ENCODE results near the gene SDF4. TPM values are rescaled to one million over a fixed set of nuclear protein-coding genes. Genes with fewer than 3 reads are reported as not detected.

The SDF4 gene
- total RNA-seq, 2 donors from 2014 or later = 89.2 to 97.6 TPM

DNA sequence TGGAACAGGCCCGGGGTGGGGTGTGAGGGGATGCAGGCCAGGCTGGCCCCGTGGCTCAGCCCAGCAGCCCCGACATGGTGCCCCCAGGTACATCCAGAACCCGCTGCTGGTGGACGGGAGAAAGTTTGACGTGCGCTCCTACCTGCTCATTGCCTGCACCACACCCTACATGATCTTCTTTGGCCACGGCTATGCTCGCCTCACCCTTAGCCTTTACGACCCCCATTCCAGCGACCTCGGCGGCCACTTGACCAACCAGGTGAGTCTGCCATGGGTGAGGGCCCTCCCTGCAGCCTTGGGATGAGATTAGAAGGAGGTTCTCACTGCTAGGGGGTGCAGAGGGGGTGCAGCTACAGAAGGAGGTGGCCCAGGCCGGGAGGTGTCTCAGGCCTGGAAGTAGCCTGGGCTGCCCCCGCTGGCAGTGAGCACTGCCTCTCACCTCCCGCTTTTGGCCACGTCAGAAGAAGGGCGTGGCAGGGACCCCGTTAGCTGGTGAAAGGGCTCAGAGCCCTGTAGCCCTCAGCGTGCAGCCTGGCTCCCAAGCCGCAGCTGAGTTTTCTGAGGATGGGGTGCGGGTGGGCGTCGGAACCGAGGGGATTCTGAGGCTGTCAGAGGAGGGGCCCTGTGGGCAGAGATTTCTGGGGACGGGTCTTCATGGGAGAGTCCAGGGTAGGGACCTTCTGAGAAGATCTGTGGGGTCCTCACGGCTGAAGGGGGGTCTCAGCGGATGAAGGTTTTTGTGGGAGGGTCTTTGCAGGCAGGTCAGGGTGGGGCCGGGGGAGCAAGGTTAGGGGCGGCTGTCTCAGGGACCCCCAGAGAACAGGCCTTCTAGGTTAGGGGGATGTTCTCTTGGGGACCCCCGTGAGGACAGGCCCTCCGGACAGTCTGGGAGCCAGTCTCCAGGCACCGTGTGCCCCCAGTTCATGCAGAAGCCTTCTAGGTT lies 47.7 kb downstream of the SDF4 start:
- Histone ChIP-seq H3K27ac (no peak overlapping the region), H3K4me3 (no peak overlapping the region), H3K27me3 (no peaks in the 10 kb centered on the region), H3K36me3 (replicated peaks in 1 of 2; ENCODE audit: insufficient read depth in 1 of 2, low read depth in 2 of 2) (no peaks in the 10 kb centered on the region), H3K9me3 (no peaks in the 10 kb centered on the region), H3K4me1 (no peaks in the 10 kb centered on the region)
- 88 to 91% methylated on average over 22 to 30 of the region's 33 CpGs for WGBS, 2 donors
- intact Hi-C loops (cut with DNase I) = no loop called here
- no peak for TF ChIP-seq POLR2A (IDR thresholded peaks at IDR 0.05)
- TF ChIP-seq, protein P1, sequence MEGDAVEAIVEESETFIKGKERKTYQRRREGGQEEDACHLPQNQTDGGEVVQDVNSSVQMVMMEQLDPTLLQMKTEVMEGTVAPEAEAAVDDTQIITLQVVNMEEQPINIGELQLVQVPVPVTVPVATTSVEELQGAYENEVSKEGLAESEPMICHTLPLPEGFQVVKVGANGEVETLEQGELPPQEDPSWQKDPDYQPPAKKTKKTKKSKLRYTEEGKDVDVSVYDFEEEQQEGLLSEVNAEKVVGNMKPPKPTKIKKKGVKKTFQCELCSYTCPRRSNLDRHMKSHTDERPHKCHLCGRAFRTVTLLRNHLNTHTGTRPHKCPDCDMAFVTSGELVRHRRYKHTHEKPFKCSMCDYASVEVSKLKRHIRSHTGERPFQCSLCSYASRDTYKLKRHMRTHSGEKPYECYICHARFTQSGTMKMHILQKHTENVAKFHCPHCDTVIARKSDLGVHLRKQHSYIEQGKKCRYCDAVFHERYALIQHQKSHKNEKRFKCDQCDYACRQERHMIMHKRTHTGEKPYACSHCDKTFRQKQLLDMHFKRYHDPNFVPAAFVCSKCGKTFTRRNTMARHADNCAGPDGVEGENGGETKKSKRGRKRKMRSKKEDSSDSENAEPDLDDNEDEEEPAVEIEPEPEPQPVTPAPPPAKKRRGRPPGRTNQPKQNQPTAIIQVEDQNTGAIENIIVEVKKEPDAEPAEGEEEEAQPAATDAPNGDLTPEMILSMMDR (IDR thresholded peaks at IDR 0.05) = no peak
- ATAC-seq (no peak), DNase-seq (no peak)

DNA sequence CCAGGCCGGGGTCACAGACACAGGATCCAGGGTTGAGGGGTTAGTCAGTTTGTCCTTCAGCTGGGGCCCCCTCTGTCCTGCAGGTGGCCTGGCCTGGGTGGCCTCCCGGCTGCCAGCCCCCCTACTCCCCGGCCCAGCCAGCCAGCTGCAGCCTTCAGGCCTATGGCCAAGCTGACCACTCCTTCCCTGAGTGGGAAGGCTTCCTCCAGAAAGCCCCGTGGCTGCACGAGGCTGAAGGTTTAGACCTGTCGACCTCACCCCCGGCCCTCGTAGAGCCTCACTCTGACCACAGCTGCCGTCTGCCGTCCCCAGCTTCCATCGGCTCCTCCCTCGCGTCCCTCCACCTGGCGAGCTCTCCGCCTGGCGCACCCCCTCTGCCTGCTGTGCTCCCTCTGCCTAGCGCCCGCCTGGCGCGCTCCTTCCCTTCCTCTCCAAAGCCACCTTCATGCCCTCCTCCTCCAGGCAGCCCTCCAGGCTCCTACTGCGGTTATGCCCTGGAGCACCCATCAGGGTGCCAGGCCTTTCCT lies 48.5 kb downstream of the SDF4 start:
- Histone ChIP-seq H3K9me3 (no peaks in the 10 kb centered on the region), H3K27me3 (no peaks in the 10 kb centered on the region), H3K36me3 (replicated peaks in 1 of 2; ENCODE audit: insufficient read depth in 1 of 2, low read depth in 2 of 2) (no peaks in the 10 kb centered on the region), H3K27ac (no peak overlapping the region), H3K4me3 (no peak overlapping the region), H3K4me1 (no peaks in the 10 kb centered on the region)
- intact Hi-C loops (cut with DNase I) = no loop called here
- DNase-seq (peak in 1 of 4 donors; percentile 5), ATAC-seq (no peak)
- WGBS, 2 donors = 87 to 91% methylated on average over 19 to 21 of the region's 21 CpGs
- TF ChIP-seq POLR2A (IDR thresholded peaks at IDR 0.05) = no peak
- TF ChIP-seq, protein P1 (IDR thresholded peaks at IDR 0.05) = no peak

DNA sequence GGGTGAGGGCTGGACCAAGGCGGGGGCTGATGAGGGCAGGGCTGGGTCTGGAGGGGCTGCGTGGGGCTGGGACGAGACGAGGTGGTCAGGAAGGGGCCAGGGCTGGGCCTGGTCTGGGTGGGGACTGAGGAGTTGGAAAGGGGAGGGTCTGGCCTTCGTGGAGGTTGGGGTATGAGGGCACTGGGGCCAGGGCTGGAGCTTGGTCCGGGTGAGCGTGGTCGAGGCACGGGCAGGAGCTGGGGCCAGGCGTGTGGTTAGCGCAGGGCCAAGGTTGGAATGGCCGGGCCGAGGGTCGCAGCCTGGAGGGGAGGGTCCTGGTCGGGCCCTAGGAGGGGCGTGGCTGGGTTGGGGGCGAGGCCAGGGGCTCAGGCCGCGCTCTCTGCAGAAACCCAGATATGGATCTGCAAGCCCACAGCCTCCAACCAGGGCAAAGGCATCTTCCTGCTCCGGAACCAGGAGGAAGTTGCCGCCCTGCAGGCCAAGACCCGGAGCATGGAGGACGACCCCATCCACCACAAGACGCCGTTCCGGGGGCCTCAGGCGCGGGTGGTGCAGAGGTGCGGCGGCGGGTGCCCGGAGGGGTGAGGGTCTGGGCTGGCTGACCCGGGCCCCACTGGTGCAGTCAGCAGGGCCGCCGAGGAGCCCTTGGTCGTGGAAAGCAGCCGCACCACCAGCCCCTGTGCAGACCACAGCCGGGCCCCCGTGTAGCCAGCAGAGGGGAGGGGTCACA lies 49.1 kb downstream of the SDF4 start:
- ATAC-seq (no peak), DNase-seq (peak in 2 of 4 donors; percentile 4 to 11)
- no peaks in the 10 kb centered on the region for H3K4me1 ChIP-seq
- H3K27ac ChIP-seq = no peak overlapping the region
- no peaks in the 10 kb centered on the region for H3K27me3 ChIP-seq
- H3K36me3 ChIP-seq (replicated peaks in 1 of 2; ENCODE audit: insufficient read depth in 1 of 2, low read depth in 2 of 2) = no peaks in the 10 kb centered on the region
- intact Hi-C loops (cut with DNase I) = no loop called here
- H3K9me3 ChIP-seq = no peaks in the 10 kb centered on the region
- TF ChIP-seq, protein P1 (IDR thresholded peaks at IDR 0.05) = no peak
- TF ChIP-seq POLR2A (IDR thresholded peaks at IDR 0.05) = no peak
- no peak overlapping the region for H3K4me3 ChIP-seq
- WGBS, 2 donors = 78 to 87% methylated on average over 16 to 35 of the region's 39 CpGs

DNA sequence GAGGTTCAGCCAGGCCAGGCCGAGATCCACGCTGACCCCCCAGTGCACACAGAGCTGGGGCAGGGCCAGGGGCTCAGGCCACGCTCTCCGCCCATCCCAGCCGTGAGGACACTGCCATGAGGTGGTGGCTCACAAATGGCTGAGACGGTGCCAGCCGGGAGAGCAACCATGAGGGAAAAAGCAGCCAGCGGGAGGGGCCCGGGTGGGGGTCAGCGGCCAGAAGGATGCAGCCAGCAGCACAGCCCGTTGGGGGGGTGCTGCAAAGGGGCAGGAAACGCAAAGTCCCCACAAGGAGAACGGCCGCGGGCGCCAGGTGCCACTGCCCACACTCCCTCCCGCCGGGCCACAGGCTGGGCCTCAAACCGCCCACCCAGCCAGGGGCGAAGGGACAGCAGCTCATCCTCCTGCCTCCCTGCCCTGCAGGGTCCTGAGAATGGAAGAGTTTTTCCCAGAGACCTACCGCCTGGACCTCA lies 49.8 kb downstream of the SDF4 start:
- ATAC-seq (no peak), DNase-seq (peak in 2 of 4 donors; percentile 6 to 9)
- no peaks in the 10 kb centered on the region for H3K4me1 ChIP-seq
- no peaks in the 10 kb centered on the region for H3K9me3 ChIP-seq
- no peak for TF ChIP-seq POLR2A (IDR thresholded peaks at IDR 0.05)
- TF ChIP-seq, protein P1 (IDR thresholded peaks at IDR 0.05) = no peak
- no peak overlapping the region for H3K4me3 ChIP-seq
- no peaks in the 10 kb centered on the region for H3K27me3 ChIP-seq
- WGBS, 2 donors = 80 to 82% methylated on average over 18 to 21 of the region's 21 CpGs
- H3K36me3 ChIP-seq (replicated peaks in 1 of 2; ENCODE audit: insufficient read depth in 1 of 2, low read depth in 2 of 2) = no peaks in the 10 kb centered on the region
- no peak overlapping the region for H3K27ac ChIP-seq
- intact Hi-C loops (cut with DNase I) = no loop called here
